HG03175 (cell line): Measurements from ENCODE around the gene PDE7B.
"Not testable (repeated sequence)": the region's sequence is repeated elsewhere in the genome, so short reads cannot be mapped to it uniquely, and the experiment has no call there.

Experiments used
- ATAC-seq: cut with Tn5 transposase; IDR thresholded peaks from one replicate; pipeline ENCODE4 v1.9.1; 2021; ENCODE audit warnings: mild to moderate bottlenecking, moderate library complexity; ENCODE audit not compliant: unreplicated experiment

PDE7B gene

DNA sequence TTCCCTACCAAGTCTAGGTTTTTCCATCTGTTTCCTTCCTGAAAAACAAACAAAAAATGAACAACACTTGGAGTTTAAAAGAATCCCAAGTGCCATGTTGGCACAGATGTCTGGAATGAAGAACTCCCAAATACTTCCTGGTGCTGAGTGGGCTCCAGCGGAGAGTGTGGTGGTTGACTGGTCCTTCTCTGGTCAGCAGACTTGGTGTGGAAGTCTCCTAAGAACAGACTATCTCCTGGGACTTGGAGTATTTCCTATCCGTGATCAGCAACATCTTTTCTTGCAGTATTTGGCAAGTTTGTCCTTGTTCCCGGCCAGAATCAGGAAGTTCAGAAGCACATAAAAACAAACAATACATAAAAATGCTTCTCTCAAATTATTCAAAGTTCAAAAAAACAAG, 244.5 kb downstream of the PDE7B start:
- no peak for ATAC-seq

DNA sequence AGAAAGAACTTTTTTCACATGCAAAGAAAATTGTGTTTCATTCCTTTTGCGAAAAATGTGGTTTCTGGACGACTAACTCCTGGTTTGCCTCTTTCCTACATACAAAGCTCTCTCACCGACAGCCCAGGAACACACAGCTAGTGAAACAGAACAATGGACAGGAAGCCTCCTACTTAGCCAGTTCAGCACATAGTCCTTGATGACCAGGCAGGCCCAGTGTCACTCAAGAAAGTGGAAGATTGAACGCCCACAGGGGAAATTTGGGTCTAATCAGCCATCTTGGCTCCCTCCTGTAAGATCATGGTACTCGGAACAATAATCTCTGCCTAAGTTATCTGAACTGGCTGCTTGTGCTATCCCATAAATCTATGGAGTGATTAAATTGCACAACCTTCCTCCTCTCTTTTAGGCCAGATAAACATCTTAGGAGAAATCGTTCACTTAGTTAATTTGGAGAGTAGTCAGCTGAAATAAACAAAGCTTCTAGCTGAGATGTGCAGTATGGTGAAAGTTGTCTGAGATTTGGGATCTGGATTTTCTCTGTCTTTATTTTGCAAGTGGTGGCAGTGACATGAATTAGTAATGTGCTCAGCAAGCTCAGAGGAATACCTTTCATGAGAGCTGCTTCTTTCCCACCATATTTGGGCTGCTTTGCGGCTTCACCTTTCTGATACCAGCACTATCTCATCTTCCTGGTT, 251.6 kb downstream of the PDE7B start:
- ATAC-seq: no peak

DNA sequence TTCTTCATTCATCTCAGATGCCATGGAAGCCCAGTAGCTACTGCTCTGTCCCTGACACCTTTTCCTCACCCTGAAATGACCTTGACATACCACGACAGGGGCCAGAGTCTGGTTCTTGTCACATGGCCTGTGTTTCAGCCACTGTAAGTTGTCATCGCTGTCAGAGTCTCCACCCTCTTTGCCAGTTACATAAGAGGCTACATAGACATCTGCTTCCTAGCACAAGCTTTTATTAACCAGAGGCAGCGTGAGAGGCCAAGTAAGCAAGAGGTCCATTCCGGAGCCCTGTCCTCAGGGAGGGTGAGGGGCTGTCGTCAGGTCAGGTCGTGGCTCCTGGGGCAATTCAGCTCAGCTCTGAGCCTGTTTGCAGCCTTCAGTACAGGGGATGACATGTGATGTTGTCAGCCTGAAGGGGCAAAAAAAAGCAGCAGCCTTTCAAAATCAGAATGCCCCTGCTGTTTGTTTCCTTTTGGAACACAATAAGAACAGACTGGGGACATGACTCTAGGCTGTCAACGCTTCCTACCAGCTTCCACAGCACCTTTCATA, 252.3 kb downstream of the PDE7B start:
- no peak for ATAC-seq

DNA sequence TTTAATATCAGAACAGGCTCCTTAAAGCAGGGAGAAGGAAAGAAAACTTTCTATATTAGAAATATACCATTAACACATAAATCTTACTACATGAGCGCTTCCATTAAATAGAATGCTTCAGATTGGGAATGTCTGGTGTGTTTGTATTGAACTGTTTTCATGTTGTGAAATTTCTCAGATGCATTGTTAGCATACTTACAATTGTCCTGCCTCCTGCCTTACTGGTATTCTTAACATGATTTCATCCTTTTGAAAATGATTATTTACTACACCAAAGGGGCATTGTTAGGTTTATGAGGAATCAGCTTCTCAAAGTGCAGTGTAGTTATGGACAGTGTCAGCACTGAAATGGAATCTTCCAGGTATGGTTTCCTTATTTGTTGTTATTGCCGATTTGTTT, 253.1 kb downstream of the PDE7B start:
- no peak for ATAC-seq

DNA sequence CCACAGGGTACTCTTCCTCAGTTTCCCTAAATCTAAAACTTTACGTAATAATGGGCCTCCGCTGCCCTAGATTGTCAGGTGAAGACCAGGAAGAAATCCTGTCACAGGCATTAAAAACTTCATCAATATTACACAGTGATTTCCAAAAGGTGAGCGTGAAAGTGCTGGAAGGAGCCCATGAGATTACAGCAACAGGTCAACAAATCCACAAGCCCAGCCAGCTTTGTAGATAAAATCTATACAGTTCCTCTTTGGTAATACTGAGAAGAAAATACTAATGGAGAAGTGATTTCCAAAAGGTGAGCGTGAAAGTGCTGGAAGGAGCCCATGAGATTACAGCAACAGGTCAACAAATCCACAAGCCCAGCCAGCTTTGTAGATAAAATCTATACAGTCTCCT, 254.3 kb downstream of the PDE7B start:
- not testable (repeated sequence) for ATAC-seq

DNA sequence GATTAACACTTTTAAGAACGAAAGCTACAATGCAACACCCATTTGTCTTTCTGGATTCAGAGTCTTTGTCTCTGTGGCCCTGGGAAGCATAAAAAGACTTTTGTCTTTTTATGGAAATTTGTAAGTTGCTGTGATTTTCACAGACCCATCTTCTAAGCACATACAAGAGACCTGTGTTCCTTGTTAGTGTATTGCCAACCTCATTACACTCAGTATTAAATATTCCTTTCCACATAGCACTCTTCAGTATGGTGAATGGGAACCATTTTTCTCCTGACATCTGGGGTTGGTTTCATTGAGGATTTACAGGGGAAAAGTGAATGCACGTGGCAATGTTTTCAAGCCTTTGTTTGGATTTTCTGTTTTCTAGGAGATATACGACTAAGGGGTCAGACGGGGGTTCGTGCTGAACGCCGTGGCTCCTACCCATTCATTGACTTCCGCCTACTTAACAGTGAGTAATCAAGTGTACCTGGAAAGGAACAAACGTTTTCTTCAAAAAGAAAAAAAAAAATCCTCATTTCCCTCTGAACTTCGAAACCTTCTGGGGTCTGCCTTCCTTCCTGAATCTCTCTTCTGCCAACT, 257.0 kb downstream of the PDE7B start:
- ATAC-seq: no peak

DNA sequence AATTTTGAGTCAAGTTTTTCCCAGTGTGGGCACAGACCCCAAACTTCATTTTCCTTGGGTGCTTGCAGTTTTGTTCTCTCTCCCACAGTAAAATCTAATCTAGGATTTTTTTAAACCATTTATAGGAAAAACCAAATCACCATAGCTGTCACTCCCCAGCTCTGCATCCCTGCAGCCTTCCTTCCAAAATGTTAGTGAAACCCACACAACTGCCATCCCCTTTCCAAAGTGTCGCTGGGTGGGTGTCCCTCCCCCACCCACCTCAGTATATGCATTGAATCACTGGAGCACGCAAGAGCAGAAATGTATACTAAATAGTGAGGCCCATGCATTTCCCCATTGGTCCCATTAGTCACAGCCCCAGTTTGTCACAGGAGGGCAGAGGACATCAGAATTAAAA, 260.3 kb downstream of the PDE7B start:
- ATAC-seq: no peak

DNA sequence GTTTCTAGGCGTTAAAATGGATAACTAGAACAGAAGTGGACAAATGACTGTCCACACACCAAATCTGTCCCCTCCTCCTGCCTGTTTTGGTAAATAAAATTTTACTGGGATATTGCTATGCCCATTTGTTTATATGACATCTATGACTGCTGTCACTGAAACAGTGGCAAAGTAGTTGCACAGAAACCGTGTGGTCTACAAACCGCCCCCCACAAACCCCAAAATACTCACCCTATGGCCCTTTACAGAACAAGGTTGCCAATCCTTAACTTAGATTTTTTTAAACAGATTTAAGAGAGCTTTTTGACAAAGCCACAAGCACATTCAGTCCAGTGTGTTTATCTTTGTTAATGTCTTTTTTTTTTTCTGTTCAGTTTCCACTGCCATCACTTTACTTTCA, 260.8 kb downstream of the PDE7B start:
- no peak for ATAC-seq

DNA sequence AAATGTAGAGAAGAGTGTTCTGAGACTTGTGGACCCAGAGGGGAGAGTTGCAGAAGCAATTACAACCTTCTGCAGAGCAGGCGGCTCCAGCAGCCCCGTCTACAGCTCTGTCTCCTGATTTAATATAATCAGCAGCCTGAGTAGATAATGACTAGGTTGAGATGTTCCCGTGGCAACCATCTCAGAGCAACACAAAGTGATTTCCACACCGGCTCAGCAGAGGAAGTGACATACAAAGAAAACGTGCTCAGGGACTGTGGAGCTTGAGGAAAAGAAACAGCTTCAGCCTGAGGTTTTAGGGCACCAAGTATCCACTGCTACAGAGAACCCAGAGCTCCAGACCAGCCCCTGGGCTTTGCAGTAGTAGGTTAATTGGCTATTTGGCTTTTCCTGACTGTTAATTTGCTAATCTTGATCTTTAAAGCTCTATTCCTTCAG, 262.3 kb downstream of the PDE7B start:
- no peak for ATAC-seq

DNA sequence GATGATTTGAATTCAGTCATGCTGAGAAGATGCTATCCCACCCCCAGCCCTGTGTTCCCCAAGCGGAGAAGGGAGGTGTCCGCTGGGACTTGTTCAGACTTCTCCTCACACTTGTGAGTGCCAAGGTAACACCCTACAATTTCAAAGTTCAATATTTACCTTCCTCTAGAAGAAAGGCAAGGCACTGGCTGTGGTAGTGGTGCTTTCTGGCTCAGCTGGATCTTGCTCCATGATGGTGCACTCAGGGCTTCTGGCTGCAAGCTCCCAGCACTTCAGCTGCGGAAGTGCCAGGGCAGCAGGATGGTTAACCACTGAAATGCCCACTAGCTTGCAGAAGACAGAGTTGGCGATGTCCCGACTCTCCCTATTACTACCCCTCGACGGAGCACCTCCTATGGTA, 263.2 kb downstream of the PDE7B start:
- ATAC-seq: no peak

DNA sequence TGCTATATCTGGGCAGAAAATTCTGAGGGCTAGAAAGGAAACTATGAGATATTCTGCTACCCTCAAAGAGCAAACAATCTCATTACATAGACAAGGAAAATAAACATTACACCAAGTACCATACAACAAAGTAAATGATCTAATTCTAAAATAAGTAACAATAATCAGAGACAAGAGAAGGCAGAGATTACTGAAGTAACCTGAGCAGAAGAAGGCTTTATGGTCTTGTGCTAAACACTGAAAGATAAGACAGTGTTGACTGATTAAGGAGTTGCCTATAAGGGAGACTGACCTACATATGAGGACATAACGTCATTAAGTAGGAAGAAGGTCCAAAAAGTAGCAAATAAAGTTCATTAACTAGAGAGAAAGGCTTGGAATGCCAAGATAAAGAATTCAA, 264.4 kb downstream of the PDE7B start:
- ATAC-seq: no peak

DNA sequence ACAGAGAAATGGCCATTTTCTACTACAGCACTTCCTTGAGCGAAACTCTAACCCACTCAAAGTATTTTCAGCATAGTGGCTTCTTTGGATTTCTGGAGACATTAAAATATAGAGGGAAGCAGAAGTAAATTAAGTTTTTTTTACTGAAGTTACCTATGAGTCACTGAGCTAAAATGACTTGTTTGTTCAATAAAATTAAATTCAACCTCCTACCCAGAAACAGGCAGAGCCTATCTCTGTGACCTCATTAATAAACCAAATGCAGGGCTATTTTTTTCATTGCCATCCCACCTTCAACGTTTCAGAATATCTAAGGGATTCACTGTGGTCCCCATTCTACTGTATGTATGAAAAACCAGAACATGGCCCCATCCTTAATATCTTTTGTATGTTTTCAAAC, 265.6 kb downstream of the PDE7B start:
- no peak for ATAC-seq

DNA sequence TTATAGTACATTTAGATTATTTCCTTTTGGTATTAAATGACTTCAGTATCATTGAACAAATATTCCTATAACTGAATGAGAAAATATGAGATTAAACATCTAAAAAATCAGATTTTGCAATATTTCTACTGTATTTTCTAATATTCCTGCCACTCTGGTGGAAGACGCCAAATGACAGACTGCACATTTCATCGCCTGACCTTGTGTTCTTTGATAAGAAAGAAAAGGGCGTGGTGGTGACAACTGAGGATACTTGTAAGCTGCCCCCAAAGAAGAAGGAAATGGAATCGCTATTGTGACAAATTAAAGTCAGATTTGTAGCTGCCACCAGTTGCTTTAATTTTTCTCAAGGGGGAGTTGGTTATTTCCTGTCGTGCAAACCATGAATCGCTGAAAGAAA, 267.3 kb downstream of the PDE7B start:
- no peak for ATAC-seq

DNA sequence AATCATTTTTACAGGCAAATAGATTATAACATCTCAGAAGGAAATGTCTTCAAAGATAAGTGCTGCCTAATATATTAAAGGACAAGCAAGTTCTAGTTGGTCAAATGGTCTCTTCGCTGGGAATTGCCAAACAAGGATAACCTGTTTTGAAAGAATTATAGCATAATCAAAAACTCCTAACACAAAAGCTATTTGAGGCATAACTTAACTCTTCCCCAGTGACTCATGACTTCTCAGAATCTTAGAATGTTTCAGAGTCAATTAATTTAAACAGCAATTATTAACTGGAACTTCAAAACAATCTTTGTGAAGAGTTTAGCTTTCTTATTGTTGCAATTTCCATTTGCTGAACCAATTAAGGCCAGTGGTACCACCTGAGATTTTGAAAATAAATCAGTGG, 272.0 kb downstream of the PDE7B start:
- no peak for ATAC-seq

DNA sequence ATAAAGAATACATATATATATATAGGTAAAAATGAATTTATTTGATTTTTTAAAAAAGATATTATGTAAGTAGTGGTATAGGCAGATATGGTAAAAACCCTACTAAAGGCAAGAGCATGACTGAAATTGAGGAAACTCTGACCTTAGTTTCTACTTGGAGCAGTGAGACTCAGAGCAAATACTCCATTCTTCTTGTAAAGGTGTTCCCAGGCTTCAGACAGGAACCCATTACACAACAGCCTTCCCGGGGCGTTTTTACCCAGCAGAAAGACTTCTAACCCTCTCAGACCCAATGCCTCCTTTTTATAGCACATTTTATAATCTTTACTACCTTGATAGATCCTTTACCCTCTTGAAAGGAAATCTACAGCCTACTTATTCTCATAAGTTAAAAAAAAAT, 274.1 kb downstream of the PDE7B start:
- ATAC-seq: no peak

DNA sequence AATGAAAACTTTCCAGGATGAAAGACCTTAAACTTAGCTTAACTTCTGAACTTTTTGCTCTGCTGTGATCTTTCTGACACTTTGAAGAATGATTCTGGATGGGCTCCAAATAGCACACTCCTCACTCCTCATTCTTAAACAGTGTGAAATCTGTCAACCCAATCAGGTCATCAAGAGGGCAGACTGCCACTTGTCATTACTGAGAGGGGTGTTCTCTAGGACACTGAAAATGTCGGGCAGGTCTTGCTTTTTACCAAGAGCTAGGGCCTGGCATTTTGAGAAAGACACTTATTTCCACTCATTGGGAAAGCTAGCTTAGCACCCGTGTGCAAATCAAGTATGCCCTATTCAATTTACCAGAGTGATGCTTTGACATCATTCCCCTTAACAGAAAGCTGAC, 276.4 kb downstream of the PDE7B start:
- no peak for ATAC-seq

DNA sequence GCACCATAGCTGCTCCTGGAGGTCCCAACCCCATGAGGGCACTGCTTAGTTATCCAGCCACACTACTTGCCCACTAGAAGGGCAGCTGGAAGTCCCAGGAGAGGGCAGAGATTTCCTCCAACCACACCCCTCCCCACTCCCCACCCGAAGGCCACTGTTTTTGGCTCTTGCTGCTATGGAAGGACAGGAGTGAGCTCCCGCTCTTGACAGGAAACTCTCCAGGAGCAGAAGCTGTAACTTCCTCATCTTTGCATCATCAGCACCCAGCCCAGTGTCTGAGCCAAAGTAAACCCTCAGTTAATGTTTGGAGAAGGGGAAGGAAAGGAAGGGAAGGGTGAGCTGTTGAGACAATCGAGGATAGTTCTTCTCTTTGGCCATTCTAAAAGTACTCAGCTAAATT, 277.9 kb downstream of the PDE7B start:
- no peak for ATAC-seq

DNA sequence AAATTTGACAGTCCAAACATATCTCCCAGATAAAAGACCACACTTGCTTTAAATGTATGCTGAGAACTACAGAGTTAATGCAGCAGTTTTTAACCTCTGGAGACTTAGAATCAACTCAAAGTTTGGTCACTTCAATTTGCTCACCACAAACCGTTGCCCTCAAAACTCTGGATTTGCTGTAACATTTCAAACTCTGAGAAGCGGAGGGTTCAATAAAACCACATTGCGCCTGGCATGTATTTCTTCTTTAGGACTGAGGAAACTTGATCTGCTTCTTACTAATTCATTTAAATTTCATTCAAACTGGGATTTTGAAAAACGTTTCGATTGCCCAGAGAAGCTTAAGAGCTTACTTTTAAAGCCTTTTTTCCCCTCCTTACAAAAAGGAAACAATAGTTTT, 282.8 kb downstream of the PDE7B start:
- ATAC-seq: no peak

DNA sequence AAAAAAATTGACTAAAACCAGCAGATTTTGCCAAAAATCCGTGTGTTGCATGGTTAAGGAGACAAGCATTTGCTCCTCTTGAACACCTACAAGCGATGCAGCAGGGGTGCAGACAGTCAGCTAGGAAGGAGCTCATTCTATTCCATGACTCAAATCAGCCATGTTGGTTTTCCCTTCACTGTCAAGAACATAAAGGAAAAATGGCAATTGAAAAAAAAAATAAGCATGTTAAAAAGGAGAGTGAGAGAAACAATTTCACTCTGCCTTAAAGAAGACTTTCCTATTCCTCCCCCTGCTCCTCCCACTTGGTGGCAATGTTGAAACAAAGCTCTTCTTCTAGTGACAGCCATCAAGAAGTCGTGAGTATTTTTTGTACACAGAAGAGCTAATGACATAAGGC, 283.2 kb downstream of the PDE7B start:
- ATAC-seq: no peak

DNA sequence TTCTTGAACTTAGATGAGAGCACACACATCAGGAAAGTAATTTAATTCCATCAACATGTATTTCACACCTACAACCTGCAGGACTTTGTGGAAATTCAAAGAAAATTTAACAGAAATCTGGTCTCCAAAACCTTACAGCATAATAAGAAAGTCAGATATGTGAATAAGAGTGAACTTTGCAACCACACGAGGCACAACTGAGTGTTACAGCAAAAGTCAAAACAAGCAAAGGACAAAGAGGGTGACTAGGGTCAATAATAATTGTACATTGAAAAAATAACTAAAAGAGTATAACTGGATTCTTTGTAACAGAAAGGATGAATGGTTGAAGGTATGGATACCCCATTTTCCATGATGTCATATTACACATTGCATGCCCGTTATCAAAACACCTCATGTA, 284.8 kb downstream of the PDE7B start:
- no peak for ATAC-seq

DNA sequence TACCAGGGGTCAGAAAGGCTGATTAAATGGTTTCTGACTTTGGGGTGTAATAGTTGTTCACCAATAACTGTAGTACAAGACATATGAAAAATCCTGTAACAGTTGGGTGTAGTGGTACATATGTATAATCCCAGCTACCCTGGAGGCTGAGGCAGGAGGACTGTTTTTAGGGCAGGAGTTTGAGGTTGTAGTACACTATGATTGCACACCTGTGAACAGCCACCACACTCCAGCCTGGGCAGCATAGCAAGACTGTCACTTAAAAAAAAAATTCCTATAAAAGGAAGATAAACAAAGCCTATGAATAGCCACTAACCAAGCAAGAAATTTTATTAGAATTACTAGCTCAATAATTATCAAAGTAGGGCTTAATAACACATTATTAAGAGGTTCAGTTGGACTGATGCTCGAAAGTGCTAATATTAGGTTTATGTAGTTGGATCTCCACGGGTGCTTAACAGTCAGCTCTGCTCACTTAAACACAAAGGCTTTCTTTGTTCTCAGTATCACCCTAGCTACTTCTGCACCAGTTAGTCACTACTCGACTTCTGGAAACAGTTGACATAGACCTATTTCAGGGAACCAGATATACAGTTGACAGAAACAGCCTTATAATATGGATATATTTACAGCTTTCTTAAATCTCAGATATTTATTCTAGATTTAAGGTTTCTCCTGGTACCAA, 285.6 kb downstream of the PDE7B start:
- no peak for ATAC-seq

DNA sequence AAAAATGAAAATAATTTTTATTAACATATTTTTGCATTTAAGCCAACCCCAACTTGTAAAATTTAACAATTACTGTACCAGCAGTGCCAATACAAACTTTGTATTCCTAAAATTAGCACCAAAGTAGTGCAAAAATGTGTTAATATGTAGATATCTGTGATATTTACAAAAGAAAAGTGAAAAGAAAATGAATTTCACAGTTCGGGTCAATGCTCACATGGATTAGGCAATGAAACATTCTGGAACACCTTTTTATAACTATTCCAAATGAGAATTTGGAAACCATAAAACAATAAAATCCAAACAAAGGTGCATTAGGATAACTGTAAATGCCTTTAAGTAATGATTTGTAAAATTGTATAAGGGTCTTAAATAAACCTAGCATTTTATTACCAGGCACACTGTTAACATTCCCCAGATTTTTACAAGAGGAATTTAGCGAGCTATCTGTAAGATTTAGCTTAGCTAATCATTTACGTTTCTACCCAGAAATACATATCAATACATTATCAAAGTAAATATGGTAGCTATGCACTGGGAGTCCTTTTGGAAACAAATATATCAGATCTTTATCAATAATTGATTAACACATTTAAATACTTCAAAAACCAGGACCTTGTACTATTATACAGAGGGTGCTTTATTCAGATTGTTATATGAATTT, 286.4 kb downstream of the PDE7B start:
- no peak for ATAC-seq
